ENCODE results near the gene TNNC1.

TNNC1 gene

DNA sequence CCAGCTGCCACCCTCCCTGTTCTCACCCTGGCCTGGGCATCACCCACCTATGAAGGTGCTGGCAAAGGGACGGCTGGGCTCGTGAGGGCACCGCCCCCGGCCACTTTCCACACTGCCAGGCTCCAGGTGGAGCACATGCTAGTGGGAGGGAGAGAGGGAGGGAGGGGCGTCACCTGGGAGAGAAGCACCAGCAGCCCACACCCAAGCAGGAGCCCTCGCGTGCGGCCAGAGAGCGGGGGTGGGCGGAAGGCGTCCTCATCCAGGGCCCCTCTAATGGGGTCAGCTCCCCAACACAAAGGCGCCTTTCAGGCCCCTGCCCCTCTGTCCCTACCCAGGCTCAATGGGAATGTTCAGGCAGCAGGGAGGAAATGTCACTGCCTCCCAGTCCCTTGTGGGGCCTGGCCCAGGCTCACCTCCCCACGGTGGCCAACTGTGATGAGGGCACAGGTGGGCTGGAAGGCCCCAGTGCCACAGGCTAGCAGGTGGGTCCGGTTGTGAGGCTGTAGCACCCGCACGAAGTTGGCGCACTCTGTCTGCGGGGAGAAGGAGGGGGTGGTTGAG, 12.0 kb downstream of the TNNC1 start:
- no peak for DNase-seq

DNA sequence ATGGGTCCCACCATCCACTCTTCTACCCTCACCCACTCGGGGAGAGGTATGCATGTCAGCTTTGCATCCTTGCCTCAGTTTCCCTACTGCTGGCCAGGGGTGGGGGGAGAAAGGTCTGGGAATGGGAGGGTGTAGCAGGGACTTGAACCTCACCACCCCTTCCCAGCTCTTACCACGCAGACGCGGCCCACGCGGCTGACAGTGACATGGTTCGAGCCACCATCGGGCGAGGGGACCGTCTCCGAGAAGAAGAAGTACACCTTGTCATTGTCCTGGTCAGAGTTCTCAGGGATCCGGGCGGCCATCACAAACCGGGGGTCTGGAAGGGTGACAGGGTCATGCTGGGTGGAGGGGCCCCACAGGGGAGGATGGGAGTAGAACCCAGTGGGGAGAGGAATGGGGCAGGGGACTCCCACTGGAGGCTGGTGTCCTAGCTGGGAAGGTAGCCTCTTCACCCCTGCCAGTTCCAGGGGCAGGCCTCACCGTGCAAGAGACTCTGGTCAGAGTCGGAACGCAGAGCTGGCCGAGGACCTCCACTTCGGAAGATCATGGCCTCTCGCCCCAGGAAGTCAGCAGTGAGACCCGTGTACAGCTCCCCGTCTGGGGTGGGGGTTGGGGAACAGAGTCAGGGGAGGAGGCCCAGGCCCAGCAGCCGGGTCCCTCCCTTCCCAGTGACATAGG, 12.6 kb downstream of the TNNC1 start:
- DNase-seq, result no peak

DNA sequence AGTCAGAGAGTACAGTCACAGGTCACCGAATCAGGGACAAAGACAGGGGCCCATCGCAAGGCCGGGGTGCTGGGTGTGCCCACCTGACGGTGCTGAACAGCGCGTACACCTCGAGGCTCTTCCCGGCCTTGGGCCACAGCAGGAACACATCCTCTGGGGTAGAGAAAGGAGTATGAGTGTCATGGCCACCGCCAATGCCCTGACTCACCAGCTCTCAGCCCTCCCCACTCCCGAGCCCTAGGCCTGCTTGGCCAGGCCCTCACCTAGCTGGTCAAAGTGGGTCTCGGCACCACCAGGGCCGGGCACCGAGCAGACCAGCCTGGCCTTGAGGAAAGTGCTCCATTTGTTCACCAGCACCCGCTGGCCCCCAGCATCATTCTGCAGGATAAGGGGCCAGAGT, 13.2 kb downstream of the TNNC1 start:
- no peak for DNase-seq

DNA sequence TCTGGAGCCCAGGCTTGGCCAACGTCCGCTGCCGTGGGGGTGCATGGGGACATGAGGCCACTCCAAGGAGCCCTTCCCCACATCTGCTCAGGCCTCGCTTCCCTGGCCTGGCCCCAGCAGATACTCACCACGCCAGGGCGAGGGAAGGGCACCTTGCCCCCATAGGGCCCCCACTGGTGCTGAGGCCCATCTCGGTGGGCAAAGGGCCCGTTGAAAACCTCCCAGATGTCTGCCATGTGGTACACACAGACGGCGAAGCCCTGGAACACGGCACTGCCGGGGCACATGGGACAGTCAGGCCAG, 13.6 kb downstream of the TNNC1 start:
- no peak for DNase-seq

DNA sequence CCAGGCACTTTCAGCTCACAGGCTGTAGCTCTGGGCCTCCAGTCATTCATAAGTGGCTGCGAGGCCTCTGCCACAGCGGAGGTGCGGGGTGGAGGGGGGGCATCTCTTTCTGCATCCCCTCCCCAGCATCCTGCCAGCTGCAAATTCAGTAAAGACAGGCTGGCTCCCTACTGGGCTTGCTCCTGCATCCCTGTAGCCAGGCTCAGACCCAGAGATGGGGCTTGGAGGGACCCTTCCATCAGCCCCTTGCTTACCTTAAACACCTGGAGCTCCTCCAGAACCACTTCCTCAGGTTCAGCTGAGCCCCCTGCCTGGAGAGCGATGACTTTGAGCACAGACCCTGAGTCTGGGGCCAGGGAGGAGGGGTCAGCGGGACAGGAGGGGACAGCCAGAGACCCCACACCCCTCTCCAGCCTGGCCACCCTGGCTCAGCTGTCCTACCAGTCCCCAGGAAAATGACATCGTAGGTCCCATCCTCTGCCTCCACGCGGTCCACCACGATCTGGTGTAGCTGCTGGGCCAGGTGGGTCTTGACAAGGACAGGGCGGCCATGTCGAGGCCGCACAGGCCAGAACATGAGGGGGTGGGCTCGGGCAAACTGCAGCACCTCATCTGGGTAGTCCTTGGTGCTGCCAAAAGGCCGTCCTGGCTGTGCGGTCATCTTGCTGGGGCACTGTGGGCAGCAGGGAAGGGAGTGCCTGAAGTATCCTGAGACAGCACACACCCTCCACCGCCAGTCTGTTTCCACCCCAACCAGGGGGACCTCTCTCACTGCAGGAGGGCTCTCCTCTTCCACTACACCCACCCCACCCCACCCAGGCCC, 14.2 kb downstream of the TNNC1 start:
- no peak for DNase-seq

DNA sequence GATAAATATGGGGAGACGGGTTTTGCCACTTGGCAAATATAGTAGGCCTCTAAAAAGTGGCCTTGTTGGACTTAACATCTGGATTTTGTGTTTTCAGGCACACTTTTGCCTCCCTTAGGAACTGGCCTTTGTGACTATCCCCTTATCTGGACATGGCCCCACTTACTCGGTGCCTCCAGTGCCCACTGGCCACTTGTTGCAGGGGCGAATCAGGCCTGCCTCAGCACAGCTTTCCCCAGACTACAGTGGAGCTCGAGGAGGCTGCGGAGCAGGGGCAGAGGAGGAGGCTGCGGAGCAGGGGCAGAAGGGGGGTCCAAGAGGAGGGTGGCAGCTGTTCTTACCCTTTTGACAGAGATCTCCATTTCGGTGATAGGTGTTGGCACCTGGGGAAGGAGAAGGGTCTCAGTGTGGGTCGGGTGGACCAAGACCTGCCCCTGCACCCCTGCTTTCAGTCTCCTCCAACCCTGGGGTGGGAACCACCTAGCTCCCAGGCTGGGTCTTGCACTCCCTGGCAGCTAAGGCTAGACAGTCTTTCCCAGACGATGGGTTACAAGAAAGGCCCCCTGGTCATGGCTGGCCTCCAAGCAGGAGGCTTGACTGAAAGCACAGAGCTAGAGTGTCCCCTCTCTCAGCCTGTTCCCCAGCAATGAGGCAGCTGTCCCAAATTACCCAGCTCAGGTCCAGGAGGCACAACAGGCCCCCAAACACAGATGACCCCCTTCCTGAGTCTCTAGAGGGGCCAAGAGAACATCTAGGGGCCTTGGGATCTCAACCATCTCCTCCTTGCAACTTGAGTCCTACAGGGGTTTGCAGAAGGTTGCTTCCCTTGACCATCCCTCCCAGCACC, 15.0 kb downstream of the TNNC1 start:
- DNase-seq, result no peak

DNA sequence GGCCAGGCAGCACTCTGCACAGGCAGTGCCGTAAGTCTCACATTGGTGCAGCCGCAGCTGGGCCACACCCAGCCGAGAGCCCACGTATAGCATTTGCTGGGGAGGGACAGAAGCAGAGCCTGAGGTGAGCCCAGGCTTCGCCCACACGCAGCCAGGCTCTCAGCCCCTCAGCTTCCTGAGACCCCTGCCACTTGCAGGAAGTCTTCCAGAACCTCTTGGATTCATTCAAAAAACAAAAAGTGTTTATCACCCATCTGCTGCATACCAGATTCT, 15.8 kb downstream of the TNNC1 start:
- DNase-seq, result no peak

DNA sequence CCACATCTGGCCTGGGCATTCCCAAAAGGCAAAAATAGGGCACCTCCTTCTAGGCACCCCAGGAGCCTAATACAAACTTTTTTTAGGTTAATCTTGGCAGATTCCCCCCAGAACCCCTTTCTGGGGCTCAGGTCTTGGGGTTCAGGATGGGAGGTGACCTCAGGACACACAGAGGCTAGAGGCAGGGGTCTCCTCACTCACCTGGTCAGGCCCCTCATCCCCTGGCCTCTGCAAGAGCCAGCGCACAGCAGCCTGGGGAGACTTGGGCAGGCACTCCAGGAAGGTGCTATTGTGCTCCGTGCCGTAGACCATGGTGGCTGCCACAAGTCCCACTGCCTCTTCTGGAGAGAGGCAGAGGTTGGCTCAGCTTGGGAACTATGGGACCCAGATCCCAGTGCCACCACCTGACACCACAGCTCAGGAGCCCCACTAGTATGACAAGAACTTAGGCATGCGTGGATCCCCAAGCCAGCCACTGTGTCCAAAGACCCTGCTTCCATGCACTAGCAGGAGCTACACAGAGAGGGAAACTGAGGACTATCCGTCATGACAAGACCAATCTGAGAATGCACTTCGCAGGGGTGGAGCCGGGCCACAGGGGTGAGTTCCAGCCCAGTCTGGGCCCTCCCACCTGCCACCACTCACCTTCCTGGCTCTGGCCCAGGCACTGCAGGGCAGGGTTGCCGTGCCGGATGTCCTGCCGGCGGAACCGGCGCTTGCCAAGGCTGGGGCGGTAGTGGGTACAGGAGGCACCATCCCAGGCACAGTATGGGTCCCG, 16.3 kb downstream of the TNNC1 start:
- DNase-seq, result no peak

DNA sequence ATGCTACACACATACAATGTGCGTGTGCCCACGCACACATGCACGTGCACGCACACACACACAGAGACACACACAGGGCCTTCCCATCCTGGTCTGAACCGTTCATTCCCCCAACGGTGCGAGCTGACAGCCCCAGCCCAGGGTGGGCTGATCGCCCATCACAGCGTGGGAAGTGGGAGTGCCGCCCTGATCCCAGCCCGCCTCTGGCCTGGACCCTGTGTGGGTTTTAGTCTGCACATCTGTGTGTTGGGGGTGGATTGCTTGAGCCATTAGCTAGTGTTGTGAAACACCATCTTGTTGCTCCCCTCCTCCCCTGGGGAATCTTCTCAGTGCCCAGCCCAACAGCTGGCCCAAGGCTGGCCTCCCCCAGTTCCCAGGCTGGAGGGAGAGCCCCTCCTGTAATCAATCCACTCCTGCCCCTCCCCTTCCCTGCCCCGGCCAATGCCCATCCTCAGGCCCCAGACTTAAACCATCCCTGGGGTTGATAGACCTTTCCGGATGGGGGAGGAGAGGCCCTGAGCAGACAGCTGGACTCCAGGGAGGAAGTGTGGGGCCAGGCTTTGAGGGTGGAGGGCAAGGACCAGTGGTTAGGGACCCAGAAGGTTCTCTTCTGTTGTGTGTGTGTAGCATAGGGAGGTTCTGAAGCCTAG, 17.2 kb downstream of the TNNC1 start:
- no peak for DNase-seq

DNA sequence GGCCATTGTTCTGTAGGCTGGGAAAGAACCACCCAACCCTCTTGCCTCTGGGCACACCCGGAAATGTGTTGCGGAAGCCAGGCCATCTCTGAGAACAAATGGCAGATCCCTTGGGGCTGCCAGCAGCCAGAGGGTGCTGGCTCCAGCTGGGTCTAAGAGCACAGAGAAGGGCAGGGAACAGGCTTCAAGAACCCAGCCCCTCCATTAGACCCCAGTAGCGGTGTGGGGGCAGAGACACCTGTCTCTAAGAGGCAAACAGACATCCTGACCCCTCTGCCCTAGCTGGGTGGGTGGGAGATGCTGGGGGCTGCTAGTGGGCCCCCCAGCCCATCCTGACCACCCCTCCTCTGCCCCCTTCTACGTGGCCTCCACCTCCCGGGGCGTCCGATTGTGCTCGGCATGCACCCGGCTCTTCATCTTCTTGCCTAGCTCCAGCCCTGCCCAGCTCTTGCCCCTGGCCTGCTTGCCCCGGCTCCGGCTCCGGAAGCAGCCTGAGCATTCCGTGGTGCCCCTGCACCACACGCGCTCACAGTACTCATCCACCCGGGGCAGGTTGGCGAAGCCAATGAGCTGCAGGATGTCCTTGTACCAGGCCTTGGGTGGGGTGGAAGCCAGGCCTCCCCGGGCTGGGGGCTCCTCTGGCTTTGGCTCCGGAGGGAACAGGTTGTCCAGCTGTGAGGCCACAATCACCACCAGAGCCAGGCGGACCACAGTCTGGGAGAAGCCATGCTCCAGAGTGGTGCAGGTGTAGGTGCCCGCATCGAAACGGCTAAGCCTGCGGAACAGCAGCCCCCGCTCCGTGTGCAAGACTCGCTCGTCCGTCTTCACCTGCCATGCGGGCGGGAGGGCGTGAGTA, 18.4 kb downstream of the TNNC1 start:
- no peak for DNase-seq

DNA sequence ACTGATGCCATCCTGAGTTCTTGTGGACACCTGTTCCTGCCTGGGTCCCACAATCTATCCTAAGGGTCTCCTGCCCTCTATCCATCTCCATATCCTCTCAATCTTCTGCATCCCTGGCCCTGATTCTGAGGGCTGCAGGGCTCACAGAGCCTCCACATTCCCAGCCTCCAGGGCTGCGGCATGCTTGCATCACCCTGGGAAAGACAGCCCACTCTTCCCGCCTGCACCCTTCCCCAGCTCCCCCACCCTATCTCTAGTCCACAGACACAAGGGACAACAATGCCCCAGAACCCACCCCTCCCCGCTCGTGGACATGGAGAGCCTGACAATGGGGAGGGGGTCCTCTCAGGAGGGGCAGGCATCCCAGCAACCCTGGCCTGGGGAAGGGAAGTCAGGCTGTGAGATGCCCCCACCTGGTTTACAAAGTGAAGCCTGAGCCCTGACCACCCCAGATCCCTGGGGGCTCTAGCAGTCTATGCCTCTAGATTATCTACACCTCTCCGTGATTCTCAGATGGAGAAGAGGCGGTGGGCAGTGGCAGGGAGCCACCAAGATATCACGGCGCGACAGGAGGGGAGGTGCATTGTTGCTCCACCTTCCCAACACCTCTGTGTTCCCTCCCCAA, 19.2 kb downstream of the TNNC1 start:
- no peak for DNase-seq

DNA sequence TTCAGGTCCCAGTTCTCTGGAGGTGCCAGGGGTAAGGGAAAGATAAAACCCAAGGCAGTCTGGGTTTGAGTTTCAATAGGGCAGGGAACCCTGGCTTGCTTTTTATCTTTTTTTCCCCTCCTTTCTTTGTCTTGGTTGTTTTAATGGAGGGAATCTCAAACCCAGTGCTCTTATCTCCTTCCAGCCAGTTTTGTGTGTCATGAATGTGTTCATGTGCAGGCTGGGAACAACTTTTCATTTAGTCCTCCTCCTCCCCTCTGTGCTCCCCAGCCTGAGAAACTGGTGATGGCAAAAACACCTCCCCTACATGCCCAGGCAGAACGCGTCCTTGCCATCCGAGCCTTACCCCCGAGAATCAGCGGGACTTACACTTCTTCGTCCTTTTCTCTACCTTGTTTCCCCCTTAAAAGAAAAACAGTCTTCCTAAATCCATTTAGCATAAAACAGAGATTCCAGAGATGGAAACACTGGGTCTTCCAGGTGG, 19.8 kb downstream of the TNNC1 start:
- no peak for DNase-seq

DNA sequence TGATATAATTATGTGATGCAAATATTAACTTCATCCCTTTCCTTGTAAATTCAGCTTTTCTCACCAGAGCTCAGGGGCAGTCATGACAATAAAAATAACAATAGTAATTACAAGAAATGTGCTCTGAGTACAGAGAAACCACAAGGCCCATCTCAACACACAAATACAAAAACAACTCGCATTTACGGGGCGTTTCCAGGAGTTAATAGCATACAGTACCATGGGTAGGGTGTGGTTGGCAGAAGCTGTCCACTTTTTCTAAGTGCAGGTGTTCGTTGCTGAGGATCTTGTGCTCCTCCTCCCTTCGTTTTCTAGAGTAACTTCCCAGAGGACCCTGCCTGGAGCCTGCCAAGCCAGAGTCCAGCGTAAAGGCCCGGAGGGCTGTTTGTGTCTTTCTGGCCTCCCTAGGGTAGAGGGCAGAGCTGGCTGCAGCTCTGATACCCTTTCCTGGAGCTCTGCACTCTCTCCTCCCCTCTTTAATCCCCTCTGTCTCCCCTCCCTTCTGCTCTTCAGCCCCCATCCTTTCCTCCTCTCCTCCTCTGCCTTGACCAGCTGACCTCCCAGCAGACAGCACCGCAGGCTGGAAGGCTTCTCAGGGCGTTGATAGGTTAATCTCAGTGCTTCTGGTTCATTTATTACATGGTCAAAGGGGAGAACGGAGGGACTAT, 20.4 kb downstream of the TNNC1 start:
- no peak for DNase-seq

DNA sequence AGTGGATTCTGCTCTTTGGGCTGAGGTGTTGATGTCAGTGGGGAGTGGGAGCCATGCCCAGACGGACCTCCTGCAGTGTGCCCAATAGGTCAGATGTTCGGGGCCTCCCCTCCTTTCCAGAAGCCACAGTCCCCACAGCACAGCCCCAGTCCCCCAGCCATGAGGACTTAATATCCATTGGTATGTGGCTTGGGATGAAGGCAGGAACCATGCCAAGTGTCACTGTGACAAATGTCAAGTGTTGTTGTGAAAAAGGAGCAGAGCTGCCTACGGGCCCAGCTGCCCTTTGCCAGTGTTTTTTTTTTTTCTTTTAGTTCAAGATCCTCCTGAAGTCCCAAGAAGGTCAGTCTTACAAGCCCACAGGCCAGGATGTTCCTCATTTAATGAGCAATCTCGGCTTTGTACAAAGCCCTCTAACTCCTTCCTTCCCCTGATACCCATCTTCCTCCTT, 21.1 kb downstream of the TNNC1 start:
- no peak for DNase-seq

DNA sequence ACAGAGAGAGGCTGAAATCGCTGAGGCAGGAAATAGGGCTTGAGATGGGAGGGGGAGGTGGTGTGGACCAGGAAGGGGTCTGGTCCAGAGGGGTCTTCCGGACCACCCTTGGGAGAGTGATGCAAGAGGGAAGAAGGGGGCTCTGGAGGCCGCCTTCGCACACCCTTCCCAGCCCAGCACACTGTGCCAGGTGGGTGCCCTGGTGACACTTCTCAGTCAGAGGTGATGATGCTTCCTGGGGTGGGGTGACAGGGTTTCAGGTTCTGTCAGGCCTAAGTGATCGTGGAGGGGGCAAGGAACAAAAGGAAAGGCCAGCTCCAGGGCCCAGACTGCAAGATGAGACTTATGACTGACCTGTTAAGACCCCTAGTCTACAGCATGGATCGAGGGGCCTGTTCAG, 21.6 kb downstream of the TNNC1 start:
- no peak for DNase-seq

DNA sequence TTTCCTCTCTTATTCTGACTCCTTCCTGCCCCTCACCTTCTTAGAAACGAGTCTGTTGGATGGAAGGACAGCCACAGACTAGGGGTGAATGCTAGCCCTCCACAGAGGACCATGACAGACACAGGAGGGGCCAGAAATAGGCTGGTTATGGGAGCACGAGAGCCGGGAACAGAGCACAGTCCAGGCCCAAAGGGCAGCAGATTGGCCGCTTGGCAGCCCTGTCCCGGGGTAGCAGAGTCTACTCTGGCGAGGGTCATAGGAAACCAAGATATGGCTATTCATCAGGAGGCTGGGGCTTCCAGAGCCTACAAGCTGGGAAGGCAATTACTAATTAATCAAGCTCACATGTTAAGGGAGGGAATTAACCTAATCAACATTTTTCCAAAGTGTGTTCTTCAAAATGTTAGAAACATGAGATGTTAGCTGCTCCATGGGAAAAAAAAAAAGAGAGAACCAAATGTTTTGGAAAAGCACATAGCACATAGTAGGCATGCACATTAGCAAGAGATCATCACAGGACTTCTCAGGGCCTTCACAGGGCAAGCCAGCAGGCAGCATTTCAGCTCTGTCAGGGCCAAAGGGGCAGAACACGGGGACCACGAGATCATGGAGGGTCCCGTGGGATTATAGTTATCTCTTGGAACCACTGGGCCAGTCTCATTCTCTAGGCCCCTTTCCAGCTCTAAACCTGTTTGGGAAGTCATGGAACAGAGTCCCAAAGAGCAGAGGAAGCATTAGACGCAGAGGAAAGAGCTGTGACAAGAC, 22.2 kb downstream of the TNNC1 start:
- no peak for DNase-seq

DNA sequence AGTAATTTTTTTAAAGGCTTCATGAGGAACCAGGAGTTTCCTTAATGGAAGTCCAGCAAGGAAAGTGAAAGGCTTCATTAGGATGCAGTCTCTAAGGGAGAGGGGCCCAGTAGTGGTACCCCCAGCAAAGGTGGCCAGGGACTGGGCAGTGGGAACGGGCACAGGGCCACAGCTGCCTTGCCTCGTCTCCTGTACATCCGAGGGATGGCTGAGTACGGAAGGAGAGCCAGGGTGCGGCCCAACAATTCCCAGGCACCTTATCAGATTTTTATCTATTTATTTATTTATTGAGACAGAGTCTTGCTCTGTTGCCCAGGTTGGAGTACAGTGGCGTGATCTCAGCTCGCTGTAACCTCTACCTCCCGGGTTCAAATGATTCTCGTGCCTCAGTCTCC, 23.4 kb downstream of the TNNC1 start:
- DNase-seq, result no peak

DNA sequence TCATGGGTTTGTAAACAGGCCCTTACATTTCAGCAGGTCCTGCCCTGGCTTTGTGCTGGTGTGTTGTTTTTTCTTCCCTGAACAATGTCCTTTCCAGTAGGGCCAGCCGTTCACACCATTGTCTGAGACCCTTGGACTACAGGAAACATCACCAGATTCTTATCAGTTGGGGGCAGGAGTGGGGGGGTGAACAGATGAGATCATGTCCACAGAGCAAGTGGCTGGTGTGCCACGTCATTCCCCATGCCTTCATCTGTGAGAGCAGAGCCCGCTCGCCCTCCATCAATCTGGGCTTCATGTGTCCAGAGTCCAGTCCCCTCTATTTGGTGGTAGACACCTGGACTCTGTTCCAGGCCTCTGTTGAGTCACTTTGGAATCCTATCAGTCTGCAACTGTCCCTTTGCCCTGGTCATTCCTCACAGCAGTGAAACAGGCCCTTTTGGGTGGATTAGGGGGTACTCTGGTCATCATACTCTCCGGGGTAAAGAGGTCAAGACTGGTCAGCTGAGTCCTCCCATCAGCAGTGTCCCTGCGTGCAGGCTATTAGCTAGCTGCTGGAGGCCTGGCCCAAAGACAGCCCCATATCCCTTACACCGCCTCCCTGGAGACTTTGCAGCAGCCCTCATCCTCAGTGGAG, 23.9 kb downstream of the TNNC1 start:
- DNase-seq, result no peak

DNA sequence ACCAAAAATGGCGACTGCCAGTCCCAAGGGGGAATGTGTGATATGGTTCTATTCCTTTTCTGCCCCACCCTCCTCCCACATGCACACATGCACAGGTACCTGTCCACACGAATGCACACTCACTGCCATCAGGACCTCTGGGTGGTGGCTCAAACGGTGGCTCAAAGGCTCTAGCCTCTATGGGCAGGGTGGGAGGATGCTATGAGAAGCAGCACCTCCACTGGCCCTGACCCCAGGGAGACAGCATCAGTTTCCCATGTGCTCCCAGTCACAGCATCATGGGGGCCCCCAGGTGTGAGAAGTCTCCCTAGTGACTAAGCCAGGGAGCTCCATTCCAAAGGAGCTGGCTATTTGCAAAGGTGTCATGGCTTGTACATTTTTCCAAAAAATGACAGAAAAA, 24.8 kb downstream of the TNNC1 start:
- DNase-seq, result no peak

Measured in stimulated activated CD8-positive, alpha-beta memory T cell treated with anti-CD3 and anti-CD28 coated beads, Interleukin-4, amount 100 ng/mL, for 48 hours (primary cell).